H9 (cell line): ENCODE data around the gene HRC. TPM values are rescaled to one million over a fixed set of nuclear protein-coding genes. Genes with fewer than 3 reads are reported as not detected.
A peak's percentile ranks its signal among the peaks of the same experiment; 100 is the strongest.

Experiments used
- DNase-seq: peaks from one replicate; pipeline ENCODE4 v3.0.0-alpha.2; 2017
- H2AFZ ChIP-seq: one replicate; pipeline ENCODE4 v1.6.1; 2013; ENCODE audit warnings: mild to moderate bottlenecking, low read length, control low read depth, moderate library complexity
- H2AK5ac ChIP-seq: 2 replicates; pipeline ENCODE4 v1.6.1; 2013; ENCODE audit warnings: low read length, control low read depth, mixed read lengths; ENCODE audit not compliant: insufficient read length
- H2BK120ac ChIP-seq: one replicate; pipeline ENCODE4 v1.6.1; 2013; ENCODE audit warnings: low read depth, mild to moderate bottlenecking, low read length, control low read depth, inconsistent platforms; ENCODE audit not compliant: poor library complexity, severe bottlenecking
- H2BK12ac ChIP-seq: 2 replicates; pipeline ENCODE4 v1.6.1; 2013; ENCODE audit warnings: low read length, control low read depth, mixed read lengths, low read depth; ENCODE audit not compliant: insufficient read length
- H2BK15ac ChIP-seq: 2 replicates; pipeline ENCODE4 v1.6.1; 2013; ENCODE audit warnings: low read depth, low read length, control low read depth
- H2BK20ac ChIP-seq: one replicate; pipeline ENCODE4 v1.6.1; 2013; ENCODE audit warnings: low read depth, mild to moderate bottlenecking, low read length, control low read depth, inconsistent platforms; ENCODE audit not compliant: poor library complexity, severe bottlenecking
- H2BK5ac ChIP-seq: 2 replicates; pipeline ENCODE4 v1.6.1; 2013; ENCODE audit warnings: low read length, control low read depth, mixed read lengths; ENCODE audit not compliant: insufficient read length
- H3K14ac ChIP-seq: 2 replicates; pipeline ENCODE4 v1.6.1; 2013; ENCODE audit warnings: low read length, control low read depth; ENCODE audit not compliant: insufficient read depth
- H3K18ac ChIP-seq: 2 replicates; pipeline ENCODE4 v1.6.1; 2013; ENCODE audit warnings: low read depth, mild to moderate bottlenecking, mixed read lengths, low read length, control low read depth; ENCODE audit not compliant: insufficient read length
- H3K23ac ChIP-seq: 2 replicates; pipeline ENCODE4 v1.6.1; 2013; ENCODE audit warnings: low read length, control low read depth, mixed read lengths, low read depth; ENCODE audit not compliant: insufficient read length
- H3K23me2 ChIP-seq: 2 replicates; pipeline ENCODE4 v1.6.1; 2013; ENCODE audit warnings: low read depth, mild to moderate bottlenecking, mixed read lengths, low read length, control low read depth; ENCODE audit not compliant: insufficient read length, poor library complexity, severe bottlenecking
- H3K27ac ChIP-seq: 2 replicates; pipeline ENCODE4 v1.5.1; 2013; ENCODE audit warnings: low read length, control low read depth, mixed read lengths, low read depth; ENCODE audit not compliant: insufficient read length
- H3K27me3 ChIP-seq: 2 replicates; pipeline ENCODE4 v1.6.1; 2013; ENCODE audit warnings: low read length, control low read depth, inconsistent platforms; ENCODE audit not compliant: insufficient read depth
- H3K4ac ChIP-seq: 2 replicates; pipeline ENCODE4 v1.6.1; 2013; ENCODE audit warnings: low read depth, mild to moderate bottlenecking, control low read depth, inconsistent platforms, low read length, moderate library complexity
- H3K4me1 ChIP-seq: 2 replicates; pipeline ENCODE4 v1.6.1; 2013; ENCODE audit warnings: low read length, control low read depth, inconsistent platforms; ENCODE audit not compliant: insufficient read depth
- H3K4me2 ChIP-seq: 2 replicates; pipeline ENCODE4 v1.6.1; 2013; ENCODE audit warnings: low read length, control low read depth, mixed read lengths; ENCODE audit not compliant: insufficient read length, insufficient read depth
- H3K56ac ChIP-seq: 2 replicates; pipeline ENCODE4 v1.6.1; 2013; ENCODE audit warnings: low read depth, mild to moderate bottlenecking, mixed read lengths, low read length, control low read depth; ENCODE audit not compliant: insufficient read length
- H3K79me1 ChIP-seq: 2 replicates; pipeline ENCODE4 v1.6.1; 2013; ENCODE audit warnings: low read depth, mild to moderate bottlenecking, moderate library complexity, low read length, control low read depth, inconsistent platforms; ENCODE audit not compliant: insufficient read depth, poor library complexity, severe bottlenecking
- H3K79me2 ChIP-seq: 2 replicates; pipeline ENCODE4 v1.6.1; 2013; ENCODE audit warnings: low read length, control low read depth, inconsistent platforms; ENCODE audit not compliant: insufficient read depth
- H3K9ac ChIP-seq: 2 replicates; pipeline ENCODE4 v1.6.1; 2013; ENCODE audit warnings: low read length, control low read depth, mixed read lengths; ENCODE audit not compliant: insufficient read length; ENCODE audit errors: extremely low read depth
- H3K9me3 ChIP-seq: one replicate; pipeline ENCODE4 v1.6.1; 2013; ENCODE audit warnings: low read depth, low read length, inconsistent platforms; ENCODE audit not compliant: control insufficient read depth
- H3T11ph ChIP-seq: one replicate; pipeline ENCODE4 v1.6.1; 2013; ENCODE audit warnings: mild to moderate bottlenecking, low read length, control low read depth, inconsistent platforms
- H4K20me1 ChIP-seq: one replicate; pipeline ENCODE4 v1.6.1; 2013; ENCODE audit not compliant: control insufficient read depth, insufficient read length, insufficient read depth
- H4K5ac ChIP-seq: 2 replicates; pipeline ENCODE4 v1.6.1; 2013; ENCODE audit warnings: low read depth, mild to moderate bottlenecking, mixed read lengths, low read length, control low read depth; ENCODE audit not compliant: insufficient read length
- H4K8ac ChIP-seq: replicated peaks from 2 replicates; pipeline ENCODE4 v1.6.1; 2013; ENCODE audit warnings: low read length, control low read depth, mixed read lengths, low read depth; ENCODE audit not compliant: insufficient read length
- H4K91ac ChIP-seq: 2 replicates; pipeline ENCODE4 v1.6.1; 2013; ENCODE audit warnings: low read depth, mild to moderate bottlenecking, moderate library complexity, mixed read lengths, low read length, control low read depth; ENCODE audit not compliant: insufficient read length
- H3K27ac Mint-ChIP-seq, 3 experiments: 2 replicates in 2 of 3; 3 replicates in 1 of 3; pipeline ENCODE4 v1.8.0; 2020 to 2021; ENCODE audit warnings: mixed read lengths in 3 of 3, mild to moderate bottlenecking in 1 of 3, moderate library complexity in 1 of 3
- H3K27me3 Mint-ChIP-seq: 2 replicates; pipeline ENCODE4 v1.8.0; 2021; ENCODE audit warnings: low read depth, mild to moderate bottlenecking, moderate library complexity, mixed read lengths
- H3K36me3 Mint-ChIP-seq, 3 experiments: 2 replicates in 2 of 3; 3 replicates in 1 of 3; pipeline ENCODE4 v1.8.0; 2020 to 2021; ENCODE audit warnings: low read depth in 3 of 3, mixed read lengths in 3 of 3; ENCODE audit not compliant: insufficient read depth in 1 of 3
- H3K4me1 Mint-ChIP-seq, 2 experiments: 2 replicates each; pipeline ENCODE4 v1.8.0; 2020; ENCODE audit warnings: mixed read lengths in 2 of 2
- H3K4me3 Mint-ChIP-seq, 2 experiments: 2 replicates in 1 of 2; 3 replicates in 1 of 2; pipeline ENCODE4 v1.8.0; 2020 to 2021; ENCODE audit warnings: mild to moderate bottlenecking in 2 of 2, mixed read lengths in 2 of 2, moderate library complexity in 1 of 2
- H3K9me3 Mint-ChIP-seq, 2 experiments: 2 replicates in 1 of 2; 3 replicates in 1 of 2; pipeline ENCODE4 v1.8.0; 2020; ENCODE audit warnings: mild to moderate bottlenecking in 2 of 2, mixed read lengths in 2 of 2, moderate library complexity in 1 of 2
- WGBS: extraction: QIAGEN DNeasy Blood & Tissue Kit; methylation state at CpG from one replicate; pipeline ENCODE4 v1.1.7; 2013; ENCODE audit warnings: missing lambda C conversion rate, low lambda C conversion rate, mixed read lengths; ENCODE audit not compliant: insufficient read length; ENCODE audit errors: extremely low coverage; 5-methylcytosine and 5-hydroxymethylcytosine counted together
- total RNA-seq: library from RNA; stranded (reverse); gene quantifications from 2 replicates; pipeline ENCODE4 v1.2.1, GENCODE V29; 2021
- TF ChIP-seq, protein P1 (sequence below): fragments of 200-600 bp; sonication (generic); conservative IDR thresholded peaks from 3 replicates; pipeline ENCODE4 v1.8.0; 2021; ENCODE audit warnings: antibody characterized with exemption, mild to moderate bottlenecking

The HRC gene
- total RNA-seq, 1 experiment from 2014 or later: 1.8 TPM

DNA sequence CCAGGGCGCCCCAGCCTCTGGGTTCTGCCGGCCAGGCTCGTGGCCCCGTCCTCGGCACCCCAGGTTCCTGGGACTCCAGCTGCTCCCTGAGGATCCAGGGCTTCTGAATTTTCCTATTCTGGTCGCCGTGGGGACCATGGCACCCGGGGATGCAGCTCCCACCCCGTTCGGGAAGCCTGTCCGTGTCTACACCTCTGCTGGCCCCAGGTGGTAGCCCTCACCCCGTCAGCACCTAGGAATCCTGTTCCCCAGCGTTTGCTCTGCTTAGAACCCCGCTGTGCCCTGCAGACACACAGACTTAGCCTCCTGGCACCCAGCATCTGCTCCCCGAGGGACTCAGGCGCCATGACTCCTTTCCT is 34.9 kb downstream of the HRC start:
- H3K4me2 ChIP-seq: peak overlapping the region; percentile 43
- no peak overlapping the region for H3K14ac ChIP-seq
- Mint-ChIP-seq H3K27me3 (peaks cover 39% of the 10 kb centered on the region), H3K4me1 (peaks cover 18 to 29% of the 10 kb centered on the region in 2 experiments), H3K27ac (peak overlapping the region in 1 of 3 experiments; percentile 54; a peak in 1 of 7 replicates), H3K36me3 (peaks cover 0 to 4% (median 0%) of the 10 kb centered on the region in 3 experiments; a peak in 1 of 7 replicates), H3K4me3 (peak overlapping the region; percentile 50 to 71), H3K9me3 (no peaks in the 10 kb centered on the region; a peak in 1 of 5 replicates)
- WGBS: no CpG with 5 or more reads among the region's 16 CpGs
- H4K20me1 ChIP-seq: no peaks in the 10 kb centered on the region
- no peak overlapping the region for H4K8ac ChIP-seq
- no peak overlapping the region for H2BK5ac ChIP-seq
- H3K4me1 ChIP-seq: peaks cover 3% of the 10 kb centered on the region; the same call in 1 of the 2 replicates
- H2BK20ac ChIP-seq: no peak overlapping the region
- no peak for DNase-seq
- no peak overlapping the region for H2BK15ac ChIP-seq
- TF ChIP-seq, protein P1, sequence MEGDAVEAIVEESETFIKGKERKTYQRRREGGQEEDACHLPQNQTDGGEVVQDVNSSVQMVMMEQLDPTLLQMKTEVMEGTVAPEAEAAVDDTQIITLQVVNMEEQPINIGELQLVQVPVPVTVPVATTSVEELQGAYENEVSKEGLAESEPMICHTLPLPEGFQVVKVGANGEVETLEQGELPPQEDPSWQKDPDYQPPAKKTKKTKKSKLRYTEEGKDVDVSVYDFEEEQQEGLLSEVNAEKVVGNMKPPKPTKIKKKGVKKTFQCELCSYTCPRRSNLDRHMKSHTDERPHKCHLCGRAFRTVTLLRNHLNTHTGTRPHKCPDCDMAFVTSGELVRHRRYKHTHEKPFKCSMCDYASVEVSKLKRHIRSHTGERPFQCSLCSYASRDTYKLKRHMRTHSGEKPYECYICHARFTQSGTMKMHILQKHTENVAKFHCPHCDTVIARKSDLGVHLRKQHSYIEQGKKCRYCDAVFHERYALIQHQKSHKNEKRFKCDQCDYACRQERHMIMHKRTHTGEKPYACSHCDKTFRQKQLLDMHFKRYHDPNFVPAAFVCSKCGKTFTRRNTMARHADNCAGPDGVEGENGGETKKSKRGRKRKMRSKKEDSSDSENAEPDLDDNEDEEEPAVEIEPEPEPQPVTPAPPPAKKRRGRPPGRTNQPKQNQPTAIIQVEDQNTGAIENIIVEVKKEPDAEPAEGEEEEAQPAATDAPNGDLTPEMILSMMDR: no peak
- H3K23me2 ChIP-seq: peaks cover 7% of the 10 kb centered on the region
- no peak overlapping the region for H3K18ac ChIP-seq
- H3K27ac ChIP-seq: no peak overlapping the region
- H3T11ph ChIP-seq: no peak overlapping the region
- H2AK5ac ChIP-seq: no peak overlapping the region
- no peak overlapping the region for H2BK120ac ChIP-seq
- H3K4ac ChIP-seq: no peak overlapping the region
- no peaks in the 10 kb centered on the region for H3K79me2 ChIP-seq
- no peak overlapping the region for H4K5ac ChIP-seq
- no peak overlapping the region for H3K9ac ChIP-seq
- no peaks in the 10 kb centered on the region for H3K79me1 ChIP-seq
- no peak overlapping the region for H2BK12ac ChIP-seq
- no peaks in the 10 kb centered on the region for H3K9me3 ChIP-seq
- H3K56ac ChIP-seq: no peak overlapping the region
- H4K91ac ChIP-seq: no peak overlapping the region
- H3K27me3 ChIP-seq: peaks cover 9% of the 10 kb centered on the region; the same call in 1 of the 2 replicates
- no peak overlapping the region for H2AFZ ChIP-seq
- no peak overlapping the region for H3K23ac ChIP-seq
